Measurements from ENCODE around the gene ARID5B. TPM values are rescaled to one million over a fixed set of nuclear protein-coding genes. Genes with fewer than 3 reads are reported as not detected.

ARID5B gene
- total RNA-seq, 2 experiments from 2014 or later: 49.2 to 51.3 TPM

DNA sequence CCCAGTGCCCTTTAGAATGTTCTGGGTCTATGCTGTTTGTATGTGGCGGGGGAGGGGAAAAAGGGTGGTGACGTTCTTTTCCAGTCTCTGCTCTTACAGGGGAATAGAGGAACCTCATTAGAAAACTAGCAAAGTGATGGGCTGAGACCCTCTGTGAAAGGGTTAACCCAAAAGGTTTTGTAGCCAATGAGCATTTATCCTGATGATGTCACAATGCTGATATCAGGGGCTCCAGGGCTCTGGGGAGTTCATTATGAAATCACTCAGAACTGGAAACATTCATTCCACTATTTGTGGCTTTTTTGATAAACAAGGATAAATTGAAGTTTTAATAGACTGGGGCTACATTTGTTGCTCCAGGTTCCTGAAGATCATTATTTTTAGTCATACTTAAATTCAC lies 71.7 kb downstream of the ARID5B start:
- H3K4me3 Mint-ChIP-seq: no peak overlapping the region
- intact Hi-C loops (cut with DNase I, micrococcal nuclease): no loop called here
- no peak for ATAC-seq (ENCODE audit: poor library complexity)
- POLR2A ChIA-PET: interaction anchor here (0.7 kb wide), 1 partner anchor 14 kb away, joined by 4 read pairs; no protein-coding TSS in a partner anchor
- Histone ChIP-seq H3K27me3 (ENCODE audit: control insufficient read depth in 1 of 2, insufficient read depth in 2 of 2, low read length in 2 of 2) (no peaks in the 10 kb centered on the region), H3K4me3 (ENCODE audit: low read length) (no peak overlapping the region), H3K36me3 (ENCODE audit: insufficient read depth, low read length) (peaks cover 23% of the 10 kb centered on the region), H3K9me3 (ENCODE audit: control insufficient read depth in 1 of 2, insufficient read depth in 1 of 2, low read length in 2 of 2) (no peaks in the 10 kb centered on the region), H3K27ac (ENCODE audit: low read depth in 1 of 2, low read length in 2 of 2) (no peak overlapping the region), H3K4me1 (ENCODE audit: insufficient read depth, low read length) (no peaks in the 10 kb centered on the region)
- CTCF ChIA-PET: interaction anchor here (1.2 kb wide), 1 partner anchor 21 kb away, joined by 4 read pairs; no protein-coding TSS in a partner anchor
- H3K4me1 Mint-ChIP-seq (ENCODE audit: low read depth): peaks cover 49% of the 10 kb centered on the region
- peak overlapping the region; percentile 20 for H3K27ac Mint-ChIP-seq
- no peak for DNase-seq
- H3K36me3 Mint-ChIP-seq (ENCODE audit: low read depth): peaks cover 73% of the 10 kb centered on the region
- no peaks in the 10 kb centered on the region for H3K27me3 Mint-ChIP-seq
- H3K9me3 Mint-ChIP-seq: no peaks in the 10 kb centered on the region
- TF ChIP-seq, protein P1, sequence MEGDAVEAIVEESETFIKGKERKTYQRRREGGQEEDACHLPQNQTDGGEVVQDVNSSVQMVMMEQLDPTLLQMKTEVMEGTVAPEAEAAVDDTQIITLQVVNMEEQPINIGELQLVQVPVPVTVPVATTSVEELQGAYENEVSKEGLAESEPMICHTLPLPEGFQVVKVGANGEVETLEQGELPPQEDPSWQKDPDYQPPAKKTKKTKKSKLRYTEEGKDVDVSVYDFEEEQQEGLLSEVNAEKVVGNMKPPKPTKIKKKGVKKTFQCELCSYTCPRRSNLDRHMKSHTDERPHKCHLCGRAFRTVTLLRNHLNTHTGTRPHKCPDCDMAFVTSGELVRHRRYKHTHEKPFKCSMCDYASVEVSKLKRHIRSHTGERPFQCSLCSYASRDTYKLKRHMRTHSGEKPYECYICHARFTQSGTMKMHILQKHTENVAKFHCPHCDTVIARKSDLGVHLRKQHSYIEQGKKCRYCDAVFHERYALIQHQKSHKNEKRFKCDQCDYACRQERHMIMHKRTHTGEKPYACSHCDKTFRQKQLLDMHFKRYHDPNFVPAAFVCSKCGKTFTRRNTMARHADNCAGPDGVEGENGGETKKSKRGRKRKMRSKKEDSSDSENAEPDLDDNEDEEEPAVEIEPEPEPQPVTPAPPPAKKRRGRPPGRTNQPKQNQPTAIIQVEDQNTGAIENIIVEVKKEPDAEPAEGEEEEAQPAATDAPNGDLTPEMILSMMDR (IDR thresholded peaks at IDR 0.05): no peak

DNA sequence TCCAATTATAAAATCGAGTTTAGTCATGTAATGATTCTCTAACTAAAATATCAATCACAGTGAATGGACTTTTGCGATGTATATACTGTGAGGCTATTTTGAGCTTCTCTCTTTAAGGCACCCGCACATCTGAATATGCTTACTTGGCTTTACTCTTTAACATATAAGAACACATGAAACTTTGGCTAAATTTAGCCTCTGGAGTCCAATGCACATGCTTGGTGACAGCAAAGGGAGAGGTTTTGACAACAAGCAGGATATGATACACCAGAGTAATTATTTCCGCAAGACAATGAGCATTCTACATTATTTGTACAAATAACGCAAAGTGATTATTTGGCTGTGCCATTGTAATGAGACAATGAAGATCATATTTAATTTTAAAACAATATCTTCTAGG lies 72.4 kb downstream of the ARID5B start:
- Histone ChIP-seq H3K27ac (ENCODE audit: low read depth in 1 of 2, low read length in 2 of 2) (no peak overlapping the region), H3K9me3 (ENCODE audit: control insufficient read depth in 1 of 2, insufficient read depth in 1 of 2, low read length in 2 of 2) (no peaks in the 10 kb centered on the region), H3K27me3 (ENCODE audit: control insufficient read depth in 1 of 2, insufficient read depth in 2 of 2, low read length in 2 of 2) (no peaks in the 10 kb centered on the region), H3K4me3 (ENCODE audit: low read length) (no peak overlapping the region), H3K4me1 (ENCODE audit: insufficient read depth, low read length) (no peaks in the 10 kb centered on the region), H3K36me3 (ENCODE audit: insufficient read depth, low read length) (peaks cover 17% of the 10 kb centered on the region)
- intact Hi-C loops (cut with DNase I, micrococcal nuclease): no loop called here
- no peak for ATAC-seq (ENCODE audit: poor library complexity)
- H3K27me3 Mint-ChIP-seq: no peaks in the 10 kb centered on the region
- H3K9me3 Mint-ChIP-seq: no peaks in the 10 kb centered on the region
- no peak for DNase-seq
- peak overlapping the region; percentile 20 for H3K27ac Mint-ChIP-seq
- H3K4me1 Mint-ChIP-seq (ENCODE audit: low read depth): peaks cover 42% of the 10 kb centered on the region
- no peak overlapping the region for H3K4me3 Mint-ChIP-seq
- ChIA-PET CTCF (interaction anchor here (1.2 kb wide), 1 partner anchor 22 kb away, joined by 4 read pairs; no protein-coding TSS in a partner anchor), POLR2A (interaction anchor here (1.1 kb wide), 1 partner anchor 14 kb away, joined by 3 read pairs; no protein-coding TSS in a partner anchor)
- H3K36me3 Mint-ChIP-seq (ENCODE audit: low read depth): peaks cover 73% of the 10 kb centered on the region
- TF ChIP-seq, protein P1 (IDR thresholded peaks at IDR 0.05): no peak

DNA sequence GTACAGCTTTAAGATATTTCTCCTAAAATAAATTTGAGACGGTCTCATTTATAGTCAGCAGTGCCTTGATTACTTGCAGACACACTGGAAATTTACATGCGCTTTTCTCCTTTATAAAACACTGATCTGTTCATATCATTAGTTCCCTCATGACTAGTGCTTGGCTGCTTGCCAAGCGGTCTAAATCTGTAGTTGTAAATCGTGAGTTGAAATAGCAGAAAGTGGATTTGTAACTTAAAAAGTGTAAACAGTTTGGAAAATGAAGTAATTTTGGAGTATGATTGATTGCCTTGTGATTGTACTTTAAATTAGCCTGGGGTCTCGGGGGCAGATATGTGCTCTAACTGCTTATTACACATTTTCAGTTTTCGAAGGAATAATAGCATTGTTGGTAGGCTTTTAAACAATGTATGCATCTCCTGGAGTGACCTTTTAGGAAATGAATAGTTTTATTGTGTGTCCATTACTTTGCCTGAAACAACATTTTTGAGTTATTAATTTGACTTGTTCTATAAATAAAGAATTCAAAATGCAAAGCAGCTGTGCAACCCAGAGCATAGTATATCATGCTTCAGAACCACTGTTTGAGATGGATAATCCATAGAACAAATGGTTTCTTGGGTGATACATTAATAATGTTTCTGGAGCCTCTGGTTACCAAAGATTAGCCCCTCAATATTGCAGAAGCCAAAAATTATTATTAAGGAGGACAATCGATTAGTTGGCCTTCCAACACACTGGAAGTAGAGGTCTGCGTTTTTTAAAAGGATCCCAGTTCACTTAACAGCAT lies 73.3 kb downstream of the ARID5B start:
- no peak overlapping the region for H3K27ac Mint-ChIP-seq
- H3K27me3 Mint-ChIP-seq: no peaks in the 10 kb centered on the region
- H3K9me3 Mint-ChIP-seq: no peaks in the 10 kb centered on the region
- Histone ChIP-seq H3K36me3 (ENCODE audit: insufficient read depth, low read length) (peaks cover 15% of the 10 kb centered on the region), H3K4me3 (ENCODE audit: low read length) (no peak overlapping the region), H3K27me3 (ENCODE audit: control insufficient read depth in 1 of 2, insufficient read depth in 2 of 2, low read length in 2 of 2) (no peaks in the 10 kb centered on the region), H3K9me3 (ENCODE audit: control insufficient read depth in 1 of 2, insufficient read depth in 1 of 2, low read length in 2 of 2) (no peaks in the 10 kb centered on the region), H3K27ac (ENCODE audit: low read depth in 1 of 2, low read length in 2 of 2) (no peak overlapping the region), H3K4me1 (ENCODE audit: insufficient read depth, low read length) (no peaks in the 10 kb centered on the region)
- peaks cover 72% of the 10 kb centered on the region for H3K36me3 Mint-ChIP-seq (ENCODE audit: low read depth)
- TF ChIP-seq, protein P1 (IDR thresholded peaks at IDR 0.05): no peak
- ATAC-seq (ENCODE audit: poor library complexity): no peak
- POLR2A ChIA-PET: interaction anchor here (1.1 to 1.7 kb wide), 2 partner anchors 13 to 72 kb away, joined by 3 to 5 read pairs; no protein-coding TSS in a partner anchor
- no peak overlapping the region for H3K4me3 Mint-ChIP-seq
- intact Hi-C loops (cut with DNase I, micrococcal nuclease): no loop called here
- peaks cover 38% of the 10 kb centered on the region for H3K4me1 Mint-ChIP-seq (ENCODE audit: low read depth)
- CTCF ChIA-PET: no interaction called here
- DNase-seq: peak in 2 of 14 experiments; percentile 20 to 23
